ENCODE data around the gene NUDT16L1. TPM values are rescaled to one million over a fixed set of nuclear protein-coding genes. Genes with fewer than 3 reads are reported as not detected.

Gene NUDT16L1
- total and polyA plus RNA-seq, 2 of the 8 experiments (the other 6 are each of a cell fraction or from before 2014, with no cell fraction given) = 34.8 to 77.3 TPM

DNA sequence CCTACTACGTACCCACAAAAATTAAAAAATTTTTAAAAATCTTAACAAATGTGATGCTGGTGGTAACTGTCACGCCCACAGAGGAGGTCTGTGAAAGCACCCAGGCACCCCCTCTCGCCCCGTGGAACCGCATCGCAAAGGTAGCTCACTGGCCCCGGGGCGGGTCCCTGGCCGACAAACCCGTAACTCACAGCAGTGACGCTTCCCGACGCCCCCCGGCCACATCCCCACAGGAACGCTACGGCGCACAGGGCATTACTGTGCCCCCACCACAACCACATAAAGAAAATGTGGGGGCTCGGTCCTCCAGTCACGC is 40.3 kb downstream of the NUDT16L1 start:
- H3K23ac ChIP-seq (ENCODE audit: insufficient read length) = no peak overlapping the region
- peak overlapping the region; percentile 59 to 97 (median 92) for H3K4me3 ChIP-seq (ENCODE audit: extremely low read depth in 1 of 4, insufficient read depth in 2 of 4, low read depth in 3 of 4, low read length in 4 of 4)
- H3K9me3 ChIP-seq (ENCODE audit: insufficient read depth in 2 of 2, low read depth in 1 of 2, low read length in 1 of 2) = no peaks in the 10 kb centered on the region
- 2% methylated on average over 19 of the region's 19 CpGs; no CpG with 5 or more reads in 1 of the 2 experiments for WGBS, 2 experiments (ENCODE audit: extremely low coverage in 1 of 2, insufficient coverage in 1 of 2, insufficient read length in 1 of 2, insufficient replicate concordance in 2 of 2, low coverage in 1 of 2, low lambda C conversion rate in 2 of 2, missing lambda C conversion rate in 1 of 2)
- no peak overlapping the region for H3K14ac ChIP-seq (ENCODE audit: insufficient read length)
- DNase-seq (ENCODE audit: low read depth in 1 of 2, low spot score in 2 of 2) (no peak), FAIRE-seq (no peak)
- H3K36me3 ChIP-seq (ENCODE audit: control insufficient read depth in 2 of 4, insufficient read depth in 4 of 4, low read length in 3 of 4) = peaks cover 3 to 11% (median 4%) of the 10 kb centered on the region in 4 experiments; a peak in 6 of 8 replicates
- H2BK120ac ChIP-seq (replicated peaks; ENCODE audit: low read depth, low read length) = no peak overlapping the region
- no peak overlapping the region for H2AK5ac ChIP-seq (ENCODE audit: low read depth, low read length)
- no peak overlapping the region for H4K91ac ChIP-seq (replicated peaks; ENCODE audit: insufficient read length, low read length)
- peaks cover 0 to 4% (median under 1%) of the 10 kb centered on the region in 4 experiments; a peak in 2 of 7 replicates for H3K27me3 ChIP-seq (replicated peaks in 1 of 4; ENCODE audit: control insufficient read depth in 3 of 4, extremely low read depth in 1 of 4, insufficient read depth in 3 of 4, low read length in 3 of 4)
- peak overlapping the region; percentile 82; the same call in 1 of the 2 replicates for H2AFZ ChIP-seq (ENCODE audit: low read length)
- H2BK5ac ChIP-seq (ENCODE audit: low read depth, low read length) = peak overlapping the region; percentile 71; the same call in 1 of the 2 replicates
- peaks cover 4 to 26% of the 10 kb centered on the region in 2 experiments; a peak in 3 of 4 replicates for H3K79me2 ChIP-seq (ENCODE audit: control insufficient read depth in 1 of 2, insufficient read depth in 2 of 2, low read length in 2 of 2)
- H3K23me2 ChIP-seq (ENCODE audit: low read depth, low read length) = peaks cover 10% of the 10 kb centered on the region; the same call in 1 of the 2 replicates
- ChIA-PET CTCF (ENCODE audit: partially characterized antibody) (interaction anchor here (1.1 to 2.3 kb wide), 7 partner anchors 11 to 163 kb away, joined by 3 to 9 read pairs (median 4); partner anchors contain the start of gene NUDT16L1), POLR2A (ENCODE audit: partially characterized antibody) (interaction anchor here (0.7 to 5.0 kb wide), 20 partner anchors 9 to 202 kb away, joined by 3 to 30 read pairs (median 4); partner anchors contain the start of genes GLYR1, NUDT16L1, ROGDI and UBN1)
- peak overlapping the region; percentile 59; the same call in 1 of the 2 replicates for H3K27ac ChIP-seq (ENCODE audit: low read depth, low read length)
- H3K4me1 ChIP-seq (replicated peaks in 1 of 4; ENCODE audit: control insufficient read depth in 3 of 4, insufficient read depth in 4 of 4, low read length in 3 of 4) = peaks cover 0 to 4% (median 0%) of the 10 kb centered on the region in 4 experiments; a peak in 2 of 7 replicates
- no peak overlapping the region for H2BK12ac ChIP-seq (ENCODE audit: low read depth, low read length)
- H3K9ac ChIP-seq (replicated peaks in 1 of 4; ENCODE audit: extremely low read depth in 1 of 4, low read depth in 3 of 4, low read length in 3 of 4) = peak overlapping the region; percentile 5 to 82 (median 78); a peak in 6 of 7 replicates
- H4K5ac ChIP-seq (ENCODE audit: insufficient read length, low read depth, low read length) = peak overlapping the region; percentile 85
- peak overlapping the region; percentile 42 for H4K8ac ChIP-seq (ENCODE audit: extremely low read depth, insufficient read depth, low read length)
- H3K56ac ChIP-seq (replicated peaks; ENCODE audit: insufficient read length, low read depth, low read length) = peak overlapping the region; percentile 62
- H2BK20ac ChIP-seq (ENCODE audit: low read length) = no peak overlapping the region
- peak overlapping the region; percentile 54 for H3K4ac ChIP-seq (replicated peaks; ENCODE audit: insufficient read length, low read depth, low read length)
- peak overlapping the region; percentile 85 to 92 for H3K4me2 ChIP-seq (ENCODE audit: insufficient read depth in 1 of 2, low read depth in 2 of 2, low read length in 2 of 2)
- H4K20me1 ChIP-seq (replicated peaks in 1 of 2; ENCODE audit: control insufficient read depth in 1 of 2, insufficient read depth in 2 of 2, low read length in 2 of 2) = peaks cover 0 to 2% of the 10 kb centered on the region in 2 experiments
- no peak overlapping the region for H2BK15ac ChIP-seq (ENCODE audit: low read length)
- H3K18ac ChIP-seq (ENCODE audit: extremely low read depth, low read length) = peak overlapping the region; percentile 71; the same call in 1 of the 2 replicates
- peaks cover 5% of the 10 kb centered on the region; the same call in 1 of the 2 replicates for H3K79me1 ChIP-seq (ENCODE audit: low read depth, low read length)
- no peak for TF ChIP-seq YY1 (IDR thresholded peaks at IDR 0.05; ENCODE audit: low read depth, low read length)
- no peak for TF ChIP-seq RNF2 (IDR thresholded peaks at IDR 0.05; ENCODE audit: borderline replicate concordance, low read depth, low read length, missing control alignments, poor library complexity, severe bottlenecking)
- no peak for TF ChIP-seq EGR1 (IDR thresholded peaks at IDR 0.05; ENCODE audit: borderline replicate concordance, low read depth, low read length)
- no peak for TF ChIP-seq SP4 (IDR thresholded peaks at IDR 0.05; ENCODE audit: low read length)
- no peak for TF ChIP-seq CHD2 (IDR thresholded peaks at IDR 0.05; ENCODE audit: low read length)
- no peak for TF ChIP-seq ZNF274 (IDR thresholded peaks at IDR 0.05; ENCODE audit: borderline replicate concordance, extremely low read depth, low read length)
- TF ChIP-seq HDAC2 (IDR thresholded peaks at IDR 0.05; ENCODE audit: borderline replicate concordance in 1 of 2, low read depth in 2 of 2, low read length in 2 of 2) = no peak
- TF ChIP-seq TBP (IDR thresholded peaks at IDR 0.05; ENCODE audit: low read depth, low read length) = no peak
- TF ChIP-seq BACH1 (IDR thresholded peaks at IDR 0.05; ENCODE audit: low read length) = no peak
- TF ChIP-seq NRF1 (IDR thresholded peaks at IDR 0.05; ENCODE audit: low read depth, low read length) = no peak
- TF ChIP-seq, protein P1, sequence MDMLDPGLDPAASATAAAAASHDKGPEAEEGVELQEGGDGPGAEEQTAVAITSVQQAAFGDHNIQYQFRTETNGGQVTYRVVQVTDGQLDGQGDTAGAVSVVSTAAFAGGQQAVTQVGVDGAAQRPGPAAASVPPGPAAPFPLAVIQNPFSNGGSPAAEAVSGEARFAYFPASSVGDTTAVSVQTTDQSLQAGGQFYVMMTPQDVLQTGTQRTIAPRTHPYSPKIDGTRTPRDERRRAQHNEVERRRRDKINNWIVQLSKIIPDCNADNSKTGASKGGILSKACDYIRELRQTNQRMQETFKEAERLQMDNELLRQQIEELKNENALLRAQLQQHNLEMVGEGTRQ (IDR thresholded peaks at IDR 0.05; ENCODE audit: low read length) = no peak

All from H1 (cell line).